ENCODE results near the gene OR2H1.

- TF ChIP-seq CTCF (IDR thresholded peaks at IDR 0.05; ENCODE audit: low read depth, low read length) (no peak), MAX (IDR thresholded peaks at IDR 0.05; ENCODE audit: low read depth, low read length) (no peak), POLR2A (IDR thresholded peaks at IDR 0.05; ENCODE audit: extremely low read depth, insufficient read length) (no peak), MYC (IDR thresholded peaks at IDR 0.05; ENCODE audit: low read depth, low read length) (no peak)
Observed at GRCh38 chr6:29490055-29490454, 33.1 kb downstream of the OR2H1 start.
